Measurements from ENCODE around the gene CLINT1.

Gene CLINT1

GRCh38 chr5:157842185-157842584 lies 16.8 kb downstream of the CLINT1 start:
- DNase-seq (ENCODE audit: low read depth) = no peak
- H3K4me3 ChIP-seq (ENCODE audit: low read length) = no peak overlapping the region
- no peak for TF ChIP-seq CTCF (conservative IDR thresholded peaks at IDR 0.05; ENCODE audit: low read length)

GRCh38 chr5:157839157-157839795 lies 19.7 kb downstream of the CLINT1 start:
- no peak for TF ChIP-seq CTCF (conservative IDR thresholded peaks at IDR 0.05; ENCODE audit: low read length)
- H3K4me3 ChIP-seq (ENCODE audit: low read length) = no peak overlapping the region
- DNase-seq (ENCODE audit: low read depth) = no peak

- TF ChIP-seq CTCF (conservative IDR thresholded peaks at IDR 0.05; ENCODE audit: low read length) = no peak
- H3K4me3 ChIP-seq (ENCODE audit: low read length) = no peak overlapping the region
- no peak for DNase-seq (ENCODE audit: low read depth)
Observed at GRCh38 chr5:157836121-157836753, 22.7 kb downstream of the CLINT1 start.

GRCh38 chr5:157835041-157835440 lies 23.9 kb downstream of the CLINT1 start:
- TF ChIP-seq CTCF (conservative IDR thresholded peaks at IDR 0.05; ENCODE audit: low read length) = no peak
- no peak for DNase-seq (ENCODE audit: low read depth)
- no peak overlapping the region for H3K4me3 ChIP-seq (ENCODE audit: low read length)

GRCh38 chr5:157828944-157829639 lies 29.9 kb downstream of the CLINT1 start:
- no peak for DNase-seq (ENCODE audit: low read depth)
- TF ChIP-seq CTCF (conservative IDR thresholded peaks at IDR 0.05; ENCODE audit: low read length) = peak; percentile 42
- H3K4me3 ChIP-seq (ENCODE audit: low read length) = no peak overlapping the region

- DNase-seq (ENCODE audit: low read depth) = peak; percentile 13
- H3K4me3 ChIP-seq (ENCODE audit: low read length) = no peak overlapping the region
- TF ChIP-seq CTCF (conservative IDR thresholded peaks at IDR 0.05; ENCODE audit: low read length) = no peak
Observed at GRCh38 chr5:157828105-157828943, 30.6 kb downstream of the CLINT1 start.
